H1 (cell line): ENCODE data around the gene NRAS. TPM values are rescaled to one million over a fixed set of nuclear protein-coding genes. Genes with fewer than 3 reads are reported as not detected.

Source experiments
- CTCF ChIA-PET: fragments of 300-600 bp; sonication (Branson Sonifier 250); formaldehyde crosslinking; loops from one replicate; lab custom pipeline; 2021; ENCODE audit not compliant: partially characterized antibody; lab: Charles Lee
- POLR2A ChIA-PET: fragments of 300-600 bp; sonication (Branson Sonifier 250); formaldehyde crosslinking; loops from one replicate; lab custom pipeline; 2021; ENCODE audit warnings: inconsistent platforms; ENCODE audit not compliant: partially characterized antibody; lab: Charles Lee
- DNase-seq, 2 experiments: peaks; one replicate each; pipeline versions ENCODE4 v3.0.0 to v3.0.0-alpha.2; 2010 to 2022; ENCODE audit warnings: low spot score in 2 of 2, low read depth in 1 of 2, mixed read lengths in 1 of 2
- FAIRE-seq: peaks from 2 replicates; lab custom pipeline; 2011; peaks lifted over from hg19 to GRCh38; lab: Jason Lieb, UNC
- H2AFZ ChIP-seq: 2 replicates; pipeline ENCODE4 v1.8.1; 2012; ENCODE audit warnings: low read length, inconsistent platforms
- H2AK5ac ChIP-seq: 2 replicates; pipeline ENCODE4 v1.6.1; 2013; ENCODE audit warnings: low read depth, low read length
- H2BK120ac ChIP-seq: replicated peaks from 2 replicates; pipeline ENCODE3; 2013; ENCODE audit warnings: low read depth, low read length, inconsistent platforms
- H2BK12ac ChIP-seq: 2 replicates; pipeline ENCODE4 v1.6.1; 2013; ENCODE audit warnings: low read depth, low read length
- H2BK15ac ChIP-seq: 2 replicates; pipeline ENCODE4 v1.6.1; 2013; ENCODE audit warnings: low read length
- H2BK20ac ChIP-seq: 2 replicates; pipeline ENCODE4 v1.6.1; 2013; ENCODE audit warnings: low read length
- H2BK5ac ChIP-seq: 2 replicates; pipeline ENCODE4 v1.6.1; 2013; ENCODE audit warnings: low read depth, low read length
- H3K14ac ChIP-seq: 2 replicates; pipeline ENCODE4 v1.6.1; 2013; ENCODE audit warnings: inconsistent platforms; ENCODE audit not compliant: insufficient read length
- H3K18ac ChIP-seq: 2 replicates; pipeline ENCODE4 v1.6.1; 2013; ENCODE audit warnings: low read length; ENCODE audit errors: extremely low read depth
- H3K23ac ChIP-seq: 2 replicates; pipeline ENCODE4 v1.6.1; 2013; ENCODE audit warnings: inconsistent platforms; ENCODE audit not compliant: insufficient read length
- H3K23me2 ChIP-seq: 2 replicates; pipeline ENCODE4 v1.6.1; 2013; ENCODE audit warnings: low read depth, low read length
- H3K27ac ChIP-seq: 2 replicates; pipeline ENCODE4 v1.6.1; 2011; ENCODE audit warnings: low read depth, low read length, inconsistent platforms
- H3K27me3 ChIP-seq, 4 experiments: replicated peaks in 1 of 4; 1 replicate in 1 of 4; 2 replicates in 3 of 4; pipeline versions ENCODE4 v1.6.1 to v1.8.1; 2011 to 2013; ENCODE audit warnings: low read length in 3 of 4, mild to moderate bottlenecking in 3 of 4, inconsistent platforms in 2 of 4, mixed read lengths in 2 of 4, moderate library complexity in 1 of 4; ENCODE audit not compliant: control insufficient read depth in 3 of 4, insufficient read depth in 3 of 4; ENCODE audit errors: extremely low read depth in 1 of 4
- H3K36me3 ChIP-seq, 4 experiments: 2 replicates each; pipeline versions ENCODE4 v1.6.1 to v1.8.1; 2011 to 2013; ENCODE audit warnings: mild to moderate bottlenecking in 4 of 4, low read length in 3 of 4, moderate library complexity in 2 of 4, control low read depth in 1 of 4, inconsistent platforms in 1 of 4; ENCODE audit not compliant: insufficient read depth in 4 of 4, control insufficient read depth in 2 of 4
- H3K4ac ChIP-seq: replicated peaks from 2 replicates; pipeline ENCODE3; 2013; ENCODE audit warnings: low read length, low read depth, mixed read lengths, inconsistent platforms; ENCODE audit not compliant: insufficient read length
- H3K4me1 ChIP-seq, 4 experiments: replicated peaks in 1 of 4; 1 replicate in 1 of 4; 2 replicates in 3 of 4; pipeline versions ENCODE4 v1.6.1 to v1.8.1; 2011 to 2013; ENCODE audit warnings: low read length in 3 of 4, inconsistent platforms in 2 of 4, mixed read lengths in 1 of 4; ENCODE audit not compliant: insufficient read depth in 4 of 4, control insufficient read depth in 3 of 4
- H3K4me2 ChIP-seq, 2 experiments: 2 replicates each; pipeline versions ENCODE4 v1.6.1 to v1.8.1; 2011 to 2013; ENCODE audit warnings: low read depth in 2 of 2, low read length in 2 of 2, control low read depth in 1 of 2, inconsistent platforms in 1 of 2, mild to moderate bottlenecking in 1 of 2; ENCODE audit not compliant: insufficient read depth in 1 of 2
- H3K4me3 ChIP-seq, 4 experiments: fragments of 200-600, 300-600 bp in 1 of 4; sonication (generic), shearing (Covaris generic), sonication (Bioruptor Twin) in 1 of 4; 2 replicates each; pipeline versions ENCODE4 v1.5.1 to v1.8.1; 2011 to 2016; ENCODE audit warnings: low read length in 4 of 4, low read depth in 3 of 4, control low read depth in 2 of 4, inconsistent platforms in 2 of 4, mild to moderate bottlenecking in 2 of 4, mixed read lengths in 1 of 4, moderate library complexity in 1 of 4; ENCODE audit not compliant: insufficient read depth in 2 of 4; ENCODE audit errors: extremely low read depth in 1 of 4
- H3K56ac ChIP-seq: replicated peaks from 2 replicates; pipeline ENCODE3; 2013; ENCODE audit warnings: low read depth, mild to moderate bottlenecking, mixed read lengths, low read length, inconsistent platforms; ENCODE audit not compliant: insufficient read length
- H3K79me1 ChIP-seq: 2 replicates; pipeline ENCODE4 v1.6.1; 2013; ENCODE audit warnings: low read depth, low read length, control low read depth
- H3K79me2 ChIP-seq, 2 experiments: 2 replicates each; pipeline versions ENCODE4 v1.6.1 to v1.8.1; 2012 to 2013; ENCODE audit warnings: low read length in 2 of 2, mild to moderate bottlenecking in 2 of 2, inconsistent platforms in 1 of 2; ENCODE audit not compliant: insufficient read depth in 2 of 2, control insufficient read depth in 1 of 2
- H3K9ac ChIP-seq, 4 experiments: replicated peaks in 1 of 4; 1 replicate in 1 of 4; 2 replicates in 3 of 4; pipeline versions ENCODE4 v1.6.1 to v1.8.1; 2011 to 2013; ENCODE audit warnings: low read depth in 3 of 4, low read length in 3 of 4, control low read depth in 2 of 4, mild to moderate bottlenecking in 2 of 4, moderate library complexity in 2 of 4, inconsistent platforms in 1 of 4; ENCODE audit errors: extremely low read depth in 1 of 4
- H3K9me3 ChIP-seq, 2 experiments: 2 replicates each; pipeline versions ENCODE4 v1.6.1 to v1.8.1; 2012 to 2013; ENCODE audit warnings: mild to moderate bottlenecking in 2 of 2, moderate library complexity in 2 of 2, control low read depth in 1 of 2, inconsistent platforms in 1 of 2, low read depth in 1 of 2, low read length in 1 of 2, mixed read lengths in 1 of 2; ENCODE audit not compliant: insufficient read depth in 2 of 2
- H4K20me1 ChIP-seq, 2 experiments: replicated peaks in 1 of 2; 2 replicates each; pipeline versions ENCODE3 to v1.8.1; 2011 to 2013; ENCODE audit warnings: inconsistent platforms in 2 of 2, low read length in 2 of 2, mild to moderate bottlenecking in 1 of 2; ENCODE audit not compliant: insufficient read depth in 2 of 2, control insufficient read depth in 1 of 2
- H4K5ac ChIP-seq: 2 replicates; pipeline ENCODE4 v1.6.1; 2013; ENCODE audit warnings: low read length, low read depth, mixed read lengths, inconsistent platforms; ENCODE audit not compliant: insufficient read length
- H4K8ac ChIP-seq: 2 replicates; pipeline ENCODE4 v1.8.0; 2013; ENCODE audit warnings: mild to moderate bottlenecking, moderate library complexity, low read length, inconsistent platforms; ENCODE audit not compliant: insufficient read depth; ENCODE audit errors: extremely low read depth
- H4K91ac ChIP-seq: replicated peaks from 2 replicates; pipeline ENCODE3; 2013; ENCODE audit warnings: low read length, mixed read lengths, inconsistent platforms; ENCODE audit not compliant: insufficient read length
- BCL11A ChIP-seq, 2 experiments: IDR thresholded peaks; one replicate each; pipeline ENCODE4 v1.6.1; 2011; ENCODE audit warnings: low read depth in 2 of 2, low read length in 2 of 2, mild to moderate bottlenecking in 2 of 2
- CBX8 ChIP-seq: fragments of 300-800, 300-1000 bp; sonication (generic); IDR thresholded peaks from 2 replicates; pipeline ENCODE4 v1.7.1; 2016; ENCODE audit warnings: low read depth, low read length, borderline replicate concordance
- GABPA ChIP-seq: IDR thresholded peaks from 2 replicates; pipeline ENCODE4 v1.6.1; 2011; ENCODE audit warnings: mild to moderate bottlenecking, low read length, moderate library complexity, borderline replicate concordance; ENCODE audit not compliant: insufficient read depth
- KDM4A ChIP-seq: IDR thresholded peaks from one replicate; pipeline ENCODE4 v1.7.1; 2012; ENCODE audit warnings: low read depth, mild to moderate bottlenecking, moderate library complexity, low read length, inconsistent platforms; ENCODE audit not compliant: severe bottlenecking
- NANOG ChIP-seq: IDR thresholded peaks from 2 replicates; pipeline ENCODE4 v1.6.1; 2011; ENCODE audit warnings: low read length, low read depth, mild to moderate bottlenecking, inconsistent platforms; ENCODE audit not compliant: insufficient read depth, poor library complexity, severe bottlenecking
- NRF1 ChIP-seq: IDR thresholded peaks from 2 replicates; pipeline ENCODE4 v1.6.1; 2011; ENCODE audit warnings: mild to moderate bottlenecking, low read depth, low read length, improper control_type of control experiment
- PHF8 ChIP-seq: fragments of 200-600 bp; sonication (generic); conservative IDR thresholded peaks from 2 replicates; pipeline ENCODE4 v1.7.1; 2012; ENCODE audit warnings: low read depth, mild to moderate bottlenecking, inconsistent platforms, low read length, moderate library complexity
- RFX5 ChIP-seq: IDR thresholded peaks from 2 replicates; pipeline ENCODE4 v1.6.1; 2011; ENCODE audit warnings: low read depth, low read length, improper control_type of control experiment, borderline replicate concordance
- SAP30 ChIP-seq: fragments of 300-600 bp; sonication (generic); IDR thresholded peaks from 2 replicates; pipeline ENCODE4 v1.7.1; 2012; ENCODE audit warnings: low read length, moderate library complexity, mild to moderate bottlenecking, inconsistent platforms; ENCODE audit not compliant: insufficient read depth, insufficient replicate concordance
- SIN3A ChIP-seq, 2 experiments: IDR thresholded peaks in 1 of 2; conservative IDR thresholded peaks in 1 of 2; 2 replicates each; pipeline ENCODE4 v1.6.1; 2011 to 2012; ENCODE audit warnings: low read length in 2 of 2, improper control_type of control experiment in 1 of 2, low read depth in 1 of 2, mild to moderate bottlenecking in 1 of 2
- WGBS, 2 experiments: shearing (Covaris generic) in 1 of 2; methylation state at CpG; one replicate each; pipeline versions ENCODE4 v1.1.6 to v1.1.7; 2013 to 2015; ENCODE audit warnings: low lambda C conversion rate in 2 of 2, mixed read lengths in 2 of 2, inconsistent platforms in 1 of 2, low coverage in 1 of 2, missing lambda C conversion rate in 1 of 2; ENCODE audit not compliant: insufficient replicate concordance in 2 of 2, insufficient coverage in 1 of 2, insufficient read length in 1 of 2; ENCODE audit errors: extremely low coverage in 1 of 2, missing lambda C conversion rate in 1 of 2; 5-methylcytosine and 5-hydroxymethylcytosine counted together
- polyA plus RNA-seq, 7 experiments: library from polyadenylated mRNA; depleted of rRNA in 3 of 7; stranded (reverse) in 5 of 7; unstranded in 2 of 7; fragments of >200 nt in 5 of 7; fragments of 200-250 nt in 2 of 7; gene quantifications; 1 replicate in 5 of 7; 2 replicates in 1 of 7; 4 replicates in 1 of 7; pipeline versions ENCODE4 v1.2.1 to v1.2.3, GENCODE V29; 2011 to 2013; ENCODE audit warnings: missing spikeins in 2 of 7, mixed read lengths in 2 of 7
- total RNA-seq: library from RNA; stranded (reverse); fragmentation: NEBNext Ultra II Directional; extraction: Animal tissue kit (Norgen Biotek cat#: 25700); gene quantifications from 2 replicates; pipeline ENCODE4 v1.2.1, GENCODE V29; 2021
- TF ChIP-seq, protein P1 (sequence below): IDR thresholded peaks from 2 replicates; pipeline ENCODE4 v1.6.1; 2011; ENCODE audit warnings: low read length, improper control_type of control experiment

NRAS gene
- total and polyA plus RNA-seq, 2 of the 8 experiments (the other 6 are each of a cell fraction or from before 2014, with no cell fraction given), result 24.5 to 65.1 TPM

DNA sequence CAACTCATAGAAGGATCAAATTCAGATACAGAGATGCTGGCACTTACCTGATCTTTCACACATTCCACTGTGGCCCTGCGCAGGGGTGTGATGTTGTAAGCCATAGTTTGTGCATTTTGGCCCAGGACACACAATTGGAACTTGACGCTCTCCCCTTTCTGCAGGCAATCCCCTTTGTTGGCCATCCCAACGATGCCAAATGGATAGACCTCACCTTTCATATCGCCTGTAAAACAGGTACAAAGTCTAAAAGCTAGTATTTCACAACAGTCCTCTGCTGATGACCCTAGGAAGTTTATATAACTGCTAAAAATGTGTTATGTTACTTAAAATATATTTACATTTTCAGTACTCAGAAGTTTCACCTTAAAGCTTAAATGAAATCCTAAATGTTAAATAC, 3.9 kb upstream of the NRAS start:
- Histone ChIP-seq H3K79me2 (peaks cover 0 to 10% of the 10 kb centered on the region in 2 experiments; a peak in 3 of 4 replicates), H3K4ac (no peak overlapping the region), H3K79me1 (no peaks in the 10 kb centered on the region), H3K56ac (no peak overlapping the region), H3K23ac (no peak overlapping the region), H3K9ac (no peak overlapping the region), H4K20me1 (peaks cover 0 to 1% of the 10 kb centered on the region in 2 experiments), H3K27me3 (no peaks in the 10 kb centered on the region), H2BK120ac (no peak overlapping the region), H2BK5ac (no peak overlapping the region), H3K14ac (no peak overlapping the region), H2AFZ (no peak overlapping the region), H4K8ac (no peak overlapping the region), H2BK15ac (no peak overlapping the region), H4K5ac (no peak overlapping the region), H3K9me3 (no peaks in the 10 kb centered on the region), H3K4me1 (no peaks in the 10 kb centered on the region; a peak in 1 of 7 replicates), H4K91ac (no peak overlapping the region), H2AK5ac (no peak overlapping the region), H3K36me3 (peaks cover 39 to 84% (median 65%) of the 10 kb centered on the region in 4 experiments), H3K23me2 (no peaks in the 10 kb centered on the region), H3K27ac (no peak overlapping the region), H3K4me3 (no peak overlapping the region), H3K4me2 (no peak overlapping the region), H2BK20ac (no peak overlapping the region), H2BK12ac (no peak overlapping the region), H3K18ac (no peak overlapping the region)
- FAIRE-seq, result no peak
- ChIA-PET CTCF (interaction anchor here (0.8 kb wide), 1 partner anchor 8 kb away, joined by 3 read pairs; no protein-coding TSS in a partner anchor), POLR2A (interaction anchor here (0.8 to 2.6 kb wide), 6 partner anchors 10 to 37 kb away, joined by 3 to 11 read pairs (median 4); partner anchors contain the start of gene CSDE1)
- TF ChIP-seq SIN3A (conservative IDR thresholded peaks at IDR 0.05 in 1 of 2, IDR thresholded peaks at IDR 0.05 in 1 of 2; ENCODE audit: low read depth in 1 of 2, low read length in 2 of 2), result no peak
- TF ChIP-seq, protein P1, sequence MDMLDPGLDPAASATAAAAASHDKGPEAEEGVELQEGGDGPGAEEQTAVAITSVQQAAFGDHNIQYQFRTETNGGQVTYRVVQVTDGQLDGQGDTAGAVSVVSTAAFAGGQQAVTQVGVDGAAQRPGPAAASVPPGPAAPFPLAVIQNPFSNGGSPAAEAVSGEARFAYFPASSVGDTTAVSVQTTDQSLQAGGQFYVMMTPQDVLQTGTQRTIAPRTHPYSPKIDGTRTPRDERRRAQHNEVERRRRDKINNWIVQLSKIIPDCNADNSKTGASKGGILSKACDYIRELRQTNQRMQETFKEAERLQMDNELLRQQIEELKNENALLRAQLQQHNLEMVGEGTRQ, result no peak
- TF ChIP-seq NANOG, result no peak
- no peak for TF ChIP-seq CBX8
- no peak for TF ChIP-seq PHF8
- no peak for TF ChIP-seq RFX5
- TF ChIP-seq GABPA, result no peak
- no peak for TF ChIP-seq BCL11A (IDR thresholded peaks at IDR 0.05; ENCODE audit: low read depth in 2 of 2, low read length in 2 of 2)
- TF ChIP-seq NRF1, result no peak
- no peak for TF ChIP-seq KDM4A
- TF ChIP-seq SAP30, result no peak
- WGBS, 2 experiments, result 86% methylated on average over 4 of the region's 4 CpGs; no CpG with 5 or more reads in 1 of the 2 experiments
- no peak for DNase-seq
